A549 (cell line): ENCODE results near the gene AGTPBP1.

Source experiments
- CBX8 ChIP-seq: fragments of 200-600 bp; sonication (generic); IDR thresholded peaks from 2 replicates; pipeline ENCODE4 v1.6.1; 2016
- CEBPB ChIP-seq, 2 experiments: fragments of >200 bp in 1 of 2; sonication (Bioruptor Twin) in 1 of 2; formaldehyde crosslinking in 1 of 2; IDR thresholded peaks; 2 replicates each; pipeline ENCODE4 v1.6.1; 2012 to 2016
- CHD2 ChIP-seq: fragments of 150-350 bp; IDR thresholded peaks from 2 replicates; pipeline ENCODE4 v1.6.1; 2014; ENCODE audit warnings: low read length; ENCODE audit not compliant: partially characterized antibody
- JUN ChIP-seq, 2 experiments: fragments of >200 bp; sonication (Bioruptor Twin); formaldehyde crosslinking; IDR thresholded peaks; 2 replicates in 1 of 2; 3 replicates in 1 of 2; pipeline ENCODE4 v1.6.1; 2016 to 2017
- JUNB ChIP-seq: fragments of >200 bp; sonication (Bioruptor Twin); formaldehyde crosslinking; IDR thresholded peaks from 2 replicates; pipeline ENCODE4 v1.6.1; 2016
- POLR2A ChIP-seq: IDR thresholded peaks from 2 replicates; pipeline ENCODE4 v1.6.1; 2012; ENCODE audit warnings: mild to moderate bottlenecking, low read length
- RCOR1 ChIP-seq: fragments of 150-350 bp; IDR thresholded peaks from 2 replicates; pipeline ENCODE4 v1.6.1; 2014; ENCODE audit warnings: antibody characterized with exemption, low read length, low read depth
- SMC3 ChIP-seq: fragments of >200 bp; sonication (Bioruptor Twin); formaldehyde crosslinking; IDR thresholded peaks from 3 replicates; pipeline ENCODE4 v1.6.1; 2018; ENCODE audit warnings: inconsistent platforms
- TF ChIP-seq, protein P1 (sequence below): fragments of >200 bp; sonication (Bioruptor Twin); formaldehyde crosslinking; IDR thresholded peaks from 3 replicates; pipeline ENCODE4 v1.5.1; 2016
- TF ChIP-seq, protein P2 (sequence below): IDR thresholded peaks from 2 replicates; pipeline ENCODE4 v1.6.1; 2012; ENCODE audit warnings: low read depth, borderline replicate concordance
- TF ChIP-seq, protein P3 (sequence below): fragments of 200-600 bp; sonication (generic); IDR thresholded peaks from 2 replicates; pipeline ENCODE4 v1.6.1; 2016; ENCODE audit warnings: antibody characterized with exemption, mild to moderate bottlenecking, moderate library complexity

DNA sequence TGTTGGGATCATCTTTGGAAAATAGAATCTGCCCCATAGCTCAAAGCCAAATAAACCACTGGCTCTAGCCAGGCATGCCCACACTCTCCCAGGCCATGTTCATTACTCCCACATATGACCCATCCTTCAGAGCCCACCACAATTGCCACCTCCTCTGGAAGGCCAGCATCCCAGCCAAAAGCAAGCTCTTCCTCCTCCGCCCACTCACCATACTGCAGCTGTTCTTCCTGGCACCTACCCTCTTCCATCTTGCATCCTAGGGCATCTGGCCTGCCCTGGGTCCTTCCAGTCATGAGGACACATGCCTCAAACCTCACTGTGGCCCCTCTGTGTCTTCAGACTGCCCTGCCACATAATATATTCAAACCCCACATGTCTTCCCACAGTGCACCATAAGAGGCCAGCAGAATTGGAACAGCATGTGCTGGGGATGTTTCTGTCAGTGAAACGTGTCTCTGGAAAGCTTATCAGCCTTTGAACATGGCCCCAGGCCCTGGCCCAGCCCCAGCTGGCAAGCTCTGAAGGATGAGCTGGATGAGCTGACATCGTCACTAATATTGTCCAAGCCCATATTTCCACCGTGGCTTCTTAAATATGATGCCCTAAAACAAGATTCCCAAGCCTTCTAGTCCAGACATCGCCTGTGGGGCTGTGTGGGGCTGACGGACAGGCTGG, 230.8 kb downstream of the AGTPBP1 start:
- TF ChIP-seq CBX8, result no peak
- no peak for TF ChIP-seq CHD2
- TF ChIP-seq, protein P1, sequence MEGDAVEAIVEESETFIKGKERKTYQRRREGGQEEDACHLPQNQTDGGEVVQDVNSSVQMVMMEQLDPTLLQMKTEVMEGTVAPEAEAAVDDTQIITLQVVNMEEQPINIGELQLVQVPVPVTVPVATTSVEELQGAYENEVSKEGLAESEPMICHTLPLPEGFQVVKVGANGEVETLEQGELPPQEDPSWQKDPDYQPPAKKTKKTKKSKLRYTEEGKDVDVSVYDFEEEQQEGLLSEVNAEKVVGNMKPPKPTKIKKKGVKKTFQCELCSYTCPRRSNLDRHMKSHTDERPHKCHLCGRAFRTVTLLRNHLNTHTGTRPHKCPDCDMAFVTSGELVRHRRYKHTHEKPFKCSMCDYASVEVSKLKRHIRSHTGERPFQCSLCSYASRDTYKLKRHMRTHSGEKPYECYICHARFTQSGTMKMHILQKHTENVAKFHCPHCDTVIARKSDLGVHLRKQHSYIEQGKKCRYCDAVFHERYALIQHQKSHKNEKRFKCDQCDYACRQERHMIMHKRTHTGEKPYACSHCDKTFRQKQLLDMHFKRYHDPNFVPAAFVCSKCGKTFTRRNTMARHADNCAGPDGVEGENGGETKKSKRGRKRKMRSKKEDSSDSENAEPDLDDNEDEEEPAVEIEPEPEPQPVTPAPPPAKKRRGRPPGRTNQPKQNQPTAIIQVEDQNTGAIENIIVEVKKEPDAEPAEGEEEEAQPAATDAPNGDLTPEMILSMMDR, result no peak
- TF ChIP-seq SMC3, result no peak
- no peak for TF ChIP-seq POLR2A
- no peak for TF ChIP-seq RCOR1
- TF ChIP-seq JUNB, result no peak
- TF ChIP-seq CEBPB (IDR thresholded peaks at IDR 0.05), result no peak
- no peak for TF ChIP-seq JUN (IDR thresholded peaks at IDR 0.05)
- TF ChIP-seq, protein P2, sequence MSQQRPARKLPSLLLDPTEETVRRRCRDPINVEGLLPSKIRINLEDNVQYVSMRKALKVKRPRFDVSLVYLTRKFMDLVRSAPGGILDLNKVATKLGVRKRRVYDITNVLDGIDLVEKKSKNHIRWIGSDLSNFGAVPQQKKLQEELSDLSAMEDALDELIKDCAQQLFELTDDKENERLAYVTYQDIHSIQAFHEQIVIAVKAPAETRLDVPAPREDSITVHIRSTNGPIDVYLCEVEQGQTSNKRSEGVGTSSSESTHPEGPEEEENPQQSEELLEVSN, result no peak
- TF ChIP-seq, protein P3, sequence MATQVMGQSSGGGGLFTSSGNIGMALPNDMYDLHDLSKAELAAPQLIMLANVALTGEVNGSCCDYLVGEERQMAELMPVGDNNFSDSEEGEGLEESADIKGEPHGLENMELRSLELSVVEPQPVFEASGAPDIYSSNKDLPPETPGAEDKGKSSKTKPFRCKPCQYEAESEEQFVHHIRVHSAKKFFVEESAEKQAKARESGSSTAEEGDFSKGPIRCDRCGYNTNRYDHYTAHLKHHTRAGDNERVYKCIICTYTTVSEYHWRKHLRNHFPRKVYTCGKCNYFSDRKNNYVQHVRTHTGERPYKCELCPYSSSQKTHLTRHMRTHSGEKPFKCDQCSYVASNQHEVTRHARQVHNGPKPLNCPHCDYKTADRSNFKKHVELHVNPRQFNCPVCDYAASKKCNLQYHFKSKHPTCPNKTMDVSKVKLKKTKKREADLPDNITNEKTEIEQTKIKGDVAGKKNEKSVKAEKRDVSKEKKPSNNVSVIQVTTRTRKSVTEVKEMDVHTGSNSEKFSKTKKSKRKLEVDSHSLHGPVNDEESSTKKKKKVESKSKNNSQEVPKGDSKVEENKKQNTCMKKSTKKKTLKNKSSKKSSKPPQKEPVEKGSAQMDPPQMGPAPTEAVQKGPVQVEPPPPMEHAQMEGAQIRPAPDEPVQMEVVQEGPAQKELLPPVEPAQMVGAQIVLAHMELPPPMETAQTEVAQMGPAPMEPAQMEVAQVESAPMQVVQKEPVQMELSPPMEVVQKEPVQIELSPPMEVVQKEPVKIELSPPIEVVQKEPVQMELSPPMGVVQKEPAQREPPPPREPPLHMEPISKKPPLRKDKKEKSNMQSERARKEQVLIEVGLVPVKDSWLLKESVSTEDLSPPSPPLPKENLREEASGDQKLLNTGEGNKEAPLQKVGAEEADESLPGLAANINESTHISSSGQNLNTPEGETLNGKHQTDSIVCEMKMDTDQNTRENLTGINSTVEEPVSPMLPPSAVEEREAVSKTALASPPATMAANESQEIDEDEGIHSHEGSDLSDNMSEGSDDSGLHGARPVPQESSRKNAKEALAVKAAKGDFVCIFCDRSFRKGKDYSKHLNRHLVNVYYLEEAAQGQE, result no peak
